Measurements from ENCODE around the gene EIF2D.

DNA sequence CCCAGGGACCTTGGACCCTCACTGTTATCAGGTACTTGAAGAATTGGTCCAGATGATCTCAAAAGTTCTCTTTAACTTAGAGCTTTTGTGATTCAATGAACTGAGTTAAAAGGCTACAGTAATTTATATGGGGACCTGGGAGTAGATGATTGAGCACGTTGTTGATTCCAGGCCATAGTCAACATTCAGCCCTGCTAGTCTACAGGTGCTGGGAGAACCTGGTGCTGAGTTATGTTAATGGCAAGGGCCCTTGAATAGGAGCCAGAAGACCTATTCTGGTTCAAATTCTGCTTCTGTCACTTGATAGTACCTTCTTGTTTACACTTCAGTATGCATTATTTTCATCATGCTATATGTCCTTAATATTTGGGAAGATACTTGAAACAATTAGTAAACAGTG is 34.2 kb upstream of the EIF2D start:
- TF ChIP-seq POLR2A (IDR thresholded peaks at IDR 0.05), result no peak
- TF ChIP-seq, protein P1, sequence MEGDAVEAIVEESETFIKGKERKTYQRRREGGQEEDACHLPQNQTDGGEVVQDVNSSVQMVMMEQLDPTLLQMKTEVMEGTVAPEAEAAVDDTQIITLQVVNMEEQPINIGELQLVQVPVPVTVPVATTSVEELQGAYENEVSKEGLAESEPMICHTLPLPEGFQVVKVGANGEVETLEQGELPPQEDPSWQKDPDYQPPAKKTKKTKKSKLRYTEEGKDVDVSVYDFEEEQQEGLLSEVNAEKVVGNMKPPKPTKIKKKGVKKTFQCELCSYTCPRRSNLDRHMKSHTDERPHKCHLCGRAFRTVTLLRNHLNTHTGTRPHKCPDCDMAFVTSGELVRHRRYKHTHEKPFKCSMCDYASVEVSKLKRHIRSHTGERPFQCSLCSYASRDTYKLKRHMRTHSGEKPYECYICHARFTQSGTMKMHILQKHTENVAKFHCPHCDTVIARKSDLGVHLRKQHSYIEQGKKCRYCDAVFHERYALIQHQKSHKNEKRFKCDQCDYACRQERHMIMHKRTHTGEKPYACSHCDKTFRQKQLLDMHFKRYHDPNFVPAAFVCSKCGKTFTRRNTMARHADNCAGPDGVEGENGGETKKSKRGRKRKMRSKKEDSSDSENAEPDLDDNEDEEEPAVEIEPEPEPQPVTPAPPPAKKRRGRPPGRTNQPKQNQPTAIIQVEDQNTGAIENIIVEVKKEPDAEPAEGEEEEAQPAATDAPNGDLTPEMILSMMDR (IDR thresholded peaks at IDR 0.05), result no peak
- no peak for TF ChIP-seq POLR2AphosphoS5 (IDR thresholded peaks at IDR 0.05)

All from transverse colon (tissue), 4 donors.